Loucy (cell line): ENCODE measurements around the gene POLR3A.

ENCODE experiments used
- CTCF ChIP-seq: fragments of 200-600 bp; sonication (generic); conservative IDR thresholded peaks from 2 replicates; pipeline ENCODE4 v1.5.1; 2014; ENCODE audit warnings: mild to moderate bottlenecking, antibody characterized with exemption, low read length
- EZH2phosphoT487 ChIP-seq: fragments of 200-600 bp; IDR thresholded peaks from 2 replicates; pipeline ENCODE4 v1.6.1; 2018; ENCODE audit warnings: antibody characterized with exemption, mild to moderate bottlenecking, moderate library complexity, borderline replicate concordance

DNA sequence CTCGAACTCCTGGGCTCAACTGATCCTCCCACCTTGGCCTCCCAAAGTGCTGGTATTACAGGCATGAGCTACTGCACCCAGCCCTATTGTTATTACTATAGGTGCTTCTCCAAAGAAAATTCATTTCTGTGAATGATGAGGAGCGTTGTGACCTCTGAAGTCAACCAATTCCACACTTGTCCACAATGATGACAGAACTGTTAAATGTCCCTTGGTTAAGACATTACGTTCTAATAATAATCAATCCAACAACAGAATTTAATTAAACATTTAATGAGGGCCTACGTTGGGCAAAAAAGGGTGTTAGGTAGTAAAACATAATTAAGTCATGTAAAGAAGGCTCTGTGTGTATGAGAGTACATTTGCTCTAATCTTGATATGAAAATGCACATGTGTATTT, 18.2 kb downstream of the POLR3A start:
- no peak for TF ChIP-seq CTCF
- TF ChIP-seq EZH2phosphoT487 = no peak
